HepG2 (cell line): ENCODE data around the gene LCN2. TPM values are rescaled to one million over a fixed set of nuclear protein-coding genes. Genes with fewer than 3 reads are reported as not detected.

Source experiments
- ATAC-seq: fragments of 200-7000 bp; cut with Tn5 transposase; 3 replicates; pipeline ENCODE4 v1.9.1; 2020; ENCODE audit warnings: mild to moderate bottlenecking, moderate library complexity
- BruUV-seq: library from RNA; stranded (reverse); fragments of 400-500 nt; replicated peaks from 2 replicates; lab custom pipeline; 2021; lab: Mats Ljungman, UMichigan
- CTCF ChIA-PET: fragments of 300-600 bp; formaldehyde crosslinking; extraction: SDS; loops from one replicate; lab custom pipeline; 2021; ENCODE audit warnings: low total read pairs, inconsistent platforms, low intra/inter-chr PET ratio; lab: Yijun Ruan, JAX
- POLR2A ChIA-PET: fragments of 350-600 bp; sonication (Branson Sonifier 250); formaldehyde crosslinking; loops from one replicate; lab custom pipeline; 2020; ENCODE audit warnings: antibody characterized with exemption, inconsistent platforms; lab: Yijun Ruan, JAX
- DNase-seq: peaks from one replicate; pipeline ENCODE4 v3.0.0-alpha.2; 2015; ENCODE audit warnings: low spot score
- FAIRE-seq: peaks from 3 replicates; lab custom pipeline; 2011; peaks lifted over from hg19 to GRCh38; lab: Jason Lieb, UNC
- H2AFZ ChIP-seq: one replicate; pipeline ENCODE4 v1.6.1; 2011; ENCODE audit warnings: low read length, inconsistent platforms
- H3K27ac ChIP-seq: fragments of 300-600 bp; 3 replicates; pipeline ENCODE4 v1.8.0; 2011; ENCODE audit warnings: mixed run types, mild to moderate bottlenecking, mixed read lengths, low read length, inconsistent platforms; ENCODE audit not compliant: insufficient read depth; ENCODE audit errors: extremely low read length
- H3K27me3 ChIP-seq, 2 experiments: fragments of 200-600 bp in 1 of 2; 2 replicates in 1 of 2; 3 replicates in 1 of 2; pipeline versions ENCODE4 v1.6.0 to v1.8.0; 2011; ENCODE audit warnings: low read length in 2 of 2, mild to moderate bottlenecking in 2 of 2, moderate library complexity in 2 of 2, inconsistent platforms in 1 of 2; ENCODE audit not compliant: insufficient read depth in 2 of 2, control insufficient read depth in 1 of 2
- H3K36me3 ChIP-seq, 2 experiments: fragments of 200-600 bp in 1 of 2; replicated peaks in 1 of 2; 2 replicates in 1 of 2; 3 replicates in 1 of 2; pipeline versions ENCODE4 v1.5.1 to v1.8.0; 2011; ENCODE audit warnings: low read length in 2 of 2, inconsistent platforms in 1 of 2; ENCODE audit not compliant: insufficient read depth in 2 of 2, control insufficient read depth in 1 of 2
- H3K4me1 ChIP-seq: 2 replicates; pipeline ENCODE4 v1.5.1; 2012; ENCODE audit warnings: low read length, inconsistent platforms; ENCODE audit not compliant: insufficient read depth
- H3K4me2 ChIP-seq: 2 replicates; pipeline ENCODE4 v1.6.0; 2011; ENCODE audit warnings: low read depth, low read length, inconsistent platforms
- H3K4me3 ChIP-seq, 3 experiments: fragments of 200-600 bp in 1 of 3; sonication (generic), shearing (Covaris generic) in 1 of 3; replicated peaks in 1 of 3; 2 replicates each; pipeline ENCODE4 v1.5.1; 2011 to 2016; ENCODE audit warnings: low read length in 3 of 3, inconsistent platforms in 2 of 3, low read depth in 2 of 3, mild to moderate bottlenecking in 2 of 3, control low read depth in 1 of 3, mixed read lengths in 1 of 3; ENCODE audit not compliant: insufficient read depth in 1 of 3
- H3K79me2 ChIP-seq: one replicate; pipeline ENCODE4 v1.6.1; 2011; ENCODE audit warnings: low read length, inconsistent platforms; ENCODE audit not compliant: insufficient read depth
- H3K9ac ChIP-seq: 2 replicates; pipeline ENCODE4 v1.6.0; 2011; ENCODE audit warnings: mild to moderate bottlenecking, low read depth, low read length, inconsistent platforms; ENCODE audit not compliant: insufficient read depth
- H3K9me3 ChIP-seq: 2 replicates; pipeline ENCODE4 v1.5.1; 2012; ENCODE audit warnings: mild to moderate bottlenecking, low read length
- H4K20me1 ChIP-seq: 2 replicates; pipeline ENCODE4 v1.6.0; 2011; ENCODE audit warnings: inconsistent platforms, mild to moderate bottlenecking, low read length, moderate library complexity; ENCODE audit not compliant: insufficient read depth
- CBX5 ChIP-seq: sonication (generic); formaldehyde crosslinking; IDR thresholded peaks from 2 replicates; pipeline ENCODE4 v1.4.0; 2020; ENCODE audit warnings: missing genetic modification reagents, borderline replicate concordance
- EEA1 ChIP-seq: sonication (generic); formaldehyde crosslinking; IDR thresholded peaks from 2 replicates; pipeline ENCODE4 v1.5.1; 2020; ENCODE audit warnings: mild to moderate bottlenecking, missing genetic modification reagents, borderline replicate concordance
- HNRNPLL ChIP-seq: fragments of 200-400 bp; formaldehyde crosslinking; IDR thresholded peaks from 2 replicates; pipeline ENCODE4 v1.6.1; 2017; ENCODE audit warnings: mild to moderate bottlenecking, low read depth, low read length; ENCODE audit not compliant: poor library complexity, severe bottlenecking
- HOXA9 ChIP-seq: sonication (generic); formaldehyde crosslinking; IDR thresholded peaks from 2 replicates; pipeline ENCODE4 v1.8.1; 2022; ENCODE audit warnings: missing genetic modification reagents, mild to moderate bottlenecking, moderate library complexity, borderline replicate concordance
- KDM1A ChIP-seq: IDR thresholded peaks from 2 replicates; pipeline ENCODE4 v1.6.1; 2016; ENCODE audit warnings: missing compliant biosample characterization
- POLR2AphosphoS5 ChIP-seq: IDR thresholded peaks from 2 replicates; pipeline ENCODE4 v1.6.1; 2012; ENCODE audit warnings: low read depth, low read length
- RELA ChIP-seq: sonication (generic); formaldehyde crosslinking; IDR thresholded peaks from 2 replicates; pipeline ENCODE4 v1.4.0; 2020; ENCODE audit warnings: missing genetic modification reagents
- SKIL ChIP-seq: sonication (generic); formaldehyde crosslinking; IDR thresholded peaks from 2 replicates; pipeline ENCODE4 v1.8.0; 2022; ENCODE audit warnings: missing genetic modification reagents, mild to moderate bottlenecking, moderate library complexity, borderline replicate concordance
- TBX2 ChIP-seq: sonication (generic); formaldehyde crosslinking; IDR thresholded peaks from 2 replicates; pipeline ENCODE4 v1.5.0; 2020; ENCODE audit warnings: missing genetic modification reagents, mild to moderate bottlenecking, borderline replicate concordance
- THAP11 ChIP-seq: IDR thresholded peaks from 2 replicates; pipeline ENCODE4 v1.6.1; 2016; ENCODE audit warnings: missing biosample characterization, missing genetic modification reagents
- ZNF12 ChIP-seq: sonication (generic); formaldehyde crosslinking; IDR thresholded peaks from 2 replicates; pipeline ENCODE4 v1.5.0; 2020; ENCODE audit warnings: missing genetic modification reagents
- ZNF333 ChIP-seq: sonication (generic); formaldehyde crosslinking; IDR thresholded peaks from 2 replicates; pipeline ENCODE4 v1.4.0; 2020; ENCODE audit warnings: mild to moderate bottlenecking, missing genetic modification reagents, borderline replicate concordance
- ZNF468 ChIP-seq: sonication (generic); formaldehyde crosslinking; IDR thresholded peaks from 2 replicates; pipeline ENCODE4 v1.8.0; 2022; ENCODE audit warnings: mild to moderate bottlenecking, moderate library complexity, missing genetic modification reagents
- ZNF513 ChIP-seq: sonication (generic); formaldehyde crosslinking; conservative IDR thresholded peaks from 2 replicates; pipeline ENCODE4 v1.5.0; 2020; ENCODE audit warnings: missing genetic modification reagents
- ZNF672 ChIP-seq: sonication (generic); formaldehyde crosslinking; IDR thresholded peaks from 2 replicates; pipeline ENCODE4 v1.8.1; 2022; ENCODE audit warnings: missing genetic modification reagents
- ZNF720 ChIP-seq: sonication (generic); formaldehyde crosslinking; IDR thresholded peaks from 2 replicates; pipeline ENCODE4 v1.4.0; 2020; ENCODE audit warnings: missing genetic modification reagents
- ZNF776 ChIP-seq: sonication (generic); formaldehyde crosslinking; IDR thresholded peaks from 2 replicates; pipeline ENCODE4 v1.4.0; 2020; ENCODE audit warnings: mild to moderate bottlenecking, missing genetic modification reagents
- ZUFSP ChIP-seq: sonication (generic); formaldehyde crosslinking; IDR thresholded peaks from 2 replicates; pipeline ENCODE4 v1.9.0; 2021; ENCODE audit warnings: missing genetic modification reagents, mild to moderate bottlenecking, borderline replicate concordance
- WGBS: methylation state at CpG from one replicate; pipeline ENCODE4 v1.1.6; 2017; ENCODE audit warnings: low lambda C conversion rate; 5-methylcytosine and 5-hydroxymethylcytosine counted together
- in situ Hi-C: cut with HindIII; loops from 2 replicates; pipeline ENCODE4 v1.10.0; 2017; ENCODE audit warnings: low pct_unique_long_range_greater_than_20kb; ENCODE audit not compliant: extremely low pct_ligation_motif_present
- intact Hi-C: fragments of 100-400 bp; cut with micrococcal nuclease; formaldehyde crosslinking; loops from one replicate; pipeline ENCODE4 v1.10.0; 2022; ENCODE audit not compliant: unreplicated experiment
- polyA plus RNA-seq, 8 experiments: library from polyadenylated mRNA; depleted of rRNA in 3 of 8; stranded (reverse) in 7 of 8; unstranded in 1 of 8; fragments of >200 nt; fragmentation: Illumina TruSeq in 4 of 8; extraction: Trizol in 4 of 8; gene quantifications; 2 replicates each; pipeline versions ENCODE4 v1.2.1 to v1.2.3, GENCODE V29; 2011 to 2016; ENCODE audit warnings: low read depth in 4 of 8, missing spikeins in 1 of 8, mixed read lengths in 1 of 8; ENCODE audit not compliant: insufficient read depth in 1 of 8
- total RNA-seq, 5 experiments: library from RNA; depleted of rRNA; stranded (reverse); fragments of >200 nt; fragmentation: Illumina TruSeq; extraction: Trizol; gene quantifications; 2 replicates each; pipeline ENCODE4 v1.2.3, GENCODE V29; 2016; ENCODE audit warnings: low read depth in 1 of 5

Gene LCN2
- total and polyA plus RNA-seq, 2 of the 13 experiments (the other 11 are each of a cell fraction or from before 2014, with no cell fraction given) = 0.38 to 1.4 TPM

GRCh38 chr9:128190516-128191405 lies 41.5 kb downstream of the LCN2 start:
- H3K4me3 ChIP-seq = peak overlapping the region; percentile 75 to 95 (median 82)
- POLR2A ChIA-PET = interaction anchor here (0.7 to 1.4 kb wide), 5 partner anchors 14 to 38 kb away, joined by 3 to 5 read pairs (median 3); partner anchors contain the start of gene BBLN
- FAIRE-seq = no peak
- DNase-seq = no peak
- 18% methylated on average over 29 of the region's 32 CpGs for WGBS
- in situ Hi-C loops (no loop called here), intact Hi-C loops (no loop called here)
- no peak overlapping the region for H2AFZ ChIP-seq
- no peaks in the 10 kb centered on the region for H4K20me1 ChIP-seq
- peaks cover 6 to 26% of the 10 kb centered on the region in 2 experiments; a peak in 4 of 5 replicates for H3K36me3 ChIP-seq
- CTCF ChIA-PET = interaction anchor here (1.2 kb wide), 1 partner anchor 66 kb away, joined by 3 read pairs; no protein-coding TSS in a partner anchor
- peak overlapping the region; percentile 71 for H3K4me2 ChIP-seq
- H3K4me1 ChIP-seq = peaks cover 11% of the 10 kb centered on the region
- peak overlapping the region; percentile 81 for H3K9ac ChIP-seq
- ATAC-seq = peak; percentile 51
- H3K9me3 ChIP-seq = no peaks in the 10 kb centered on the region
- TSS peak; percentile 67 for BruUV-seq
- H3K79me2 ChIP-seq = peaks cover 9% of the 10 kb centered on the region
- H3K27me3 ChIP-seq = no peaks in the 10 kb centered on the region
- H3K27ac ChIP-seq = peak overlapping the region; percentile 58
- no peak for TF ChIP-seq CBX5 (CRISPR knock-in tag)
- peak; percentile 66; the same call in 1 of the 2 replicates for TF ChIP-seq ZNF672 (CRISPR knock-in tag)
- 0 out of 2 replicates have a peak, but pooled peaks have one; percentile 12 for TF ChIP-seq HOXA9 (CRISPR knock-in tag)
- TF ChIP-seq ZNF333 (CRISPR knock-in tag) = no peak
- TF ChIP-seq ZNF468 (CRISPR knock-in tag) = no peak
- TF ChIP-seq POLR2AphosphoS5 = no peak
- TF ChIP-seq KDM1A = no peak
- TF ChIP-seq RELA (CRISPR knock-in tag) = no peak
- no peak for TF ChIP-seq ZNF720
- no peak for TF ChIP-seq SKIL
- peak; percentile 40; the same call in 1 of the 2 replicates for TF ChIP-seq EEA1 (CRISPR knock-in tag)
- no peak for TF ChIP-seq ZUFSP
- TF ChIP-seq TBX2 (CRISPR knock-in tag) = 0 out of 2 replicates have a peak, but pooled peaks have one; percentile 23
- no peak for TF ChIP-seq HNRNPLL
- no peak for TF ChIP-seq ZNF776 (CRISPR knock-in tag)
- TF ChIP-seq ZNF513 (CRISPR knock-in tag) = no peak
- no peak for TF ChIP-seq ZNF12 (CRISPR knock-in tag)
- TF ChIP-seq THAP11 (CRISPR knock-in tag) = no peak
